Right forelimb (tissue), 1 donor: ENCODE results near the gene SLC51B.
A peak's percentile ranks its signal among the peaks of the same experiment; 100 is the strongest.
"Not testable (repeated sequence)": the region's sequence is repeated elsewhere in the genome, so short reads cannot be mapped to it uniquely, and the experiment has no call there.

ENCODE experiments used
- DNase-seq: peaks from one replicate; pipeline ENCODE4 v3.0.0-alpha.2; 2018

SLC51B gene

GRCh38 chr15:65044724-65045481 lies at the start of gene SLC51B:
SLC51B (plus strand) TSS chr15:65045387; CDS start chr15:65050005, 4,618 bp downstream.
- no peak for DNase-seq

GRCh38 chr15:64997066-64997465 lies 48.1 kb upstream of the SLC51B start:
- DNase-seq = no peak

- no peak for DNase-seq
Observed at GRCh38 chr15:64997745-64998375, 47.3 kb upstream of the SLC51B start.

- DNase-seq = no peak
Observed at GRCh38 chr15:65004993-65005392, 40.2 kb upstream of the SLC51B start.

- no peak for DNase-seq
Observed at GRCh38 chr15:65006876-65007275, 38.3 kb upstream of the SLC51B start.

GRCh38 chr15:65008983-65009382 lies 36.2 kb upstream of the SLC51B start:
- DNase-seq = no peak

- DNase-seq = not testable (repeated sequence)
Observed at GRCh38 chr15:65011198-65011597, 34.0 kb upstream of the SLC51B start.

GRCh38 chr15:65020419-65020818 lies 24.8 kb upstream of the SLC51B start:
- no peak for DNase-seq

- no peak for DNase-seq
Observed at GRCh38 chr15:65021488-65021887, 23.7 kb upstream of the SLC51B start.

GRCh38 chr15:65026756-65027155 lies 18.4 kb upstream of the SLC51B start:
- DNase-seq = no peak

GRCh38 chr15:65027593-65027992 lies 17.6 kb upstream of the SLC51B start:
- DNase-seq = no peak

- DNase-seq = no peak
Observed at GRCh38 chr15:65028338-65028737, 16.8 kb upstream of the SLC51B start.

- peak; percentile 93 for DNase-seq
Observed at GRCh38 chr15:65028921-65029735, 16.1 kb upstream of the SLC51B start, which contains the start of gene MTFMT. MTFMT (minus strand) TSS chr15:65029639; CDS start chr15:65029613, 26 bp downstream.

- no peak for DNase-seq
Observed at GRCh38 chr15:65029736-65030208, 15.4 kb upstream of the SLC51B start.

- peak; percentile 69 for DNase-seq
Observed at GRCh38 chr15:65032801-65033537, 12.2 kb upstream of the SLC51B start.

GRCh38 chr15:65033659-65034269 lies 11.4 kb upstream of the SLC51B start:
- DNase-seq = no peak

- DNase-seq = no peak
Observed at GRCh38 chr15:65034719-65035118, 10.5 kb upstream of the SLC51B start.

- DNase-seq = no peak
Observed at GRCh38 chr15:65037309-65037708, 7.9 kb upstream of the SLC51B start.

- no peak for DNase-seq
Observed at GRCh38 chr15:65038428-65038827, 6.8 kb upstream of the SLC51B start.

GRCh38 chr15:65038836-65039235 lies 6.4 kb upstream of the SLC51B start:
- no peak for DNase-seq

GRCh38 chr15:65040461-65040860 lies 4.7 kb upstream of the SLC51B start:
- DNase-seq = no peak

- no peak for DNase-seq
Observed at GRCh38 chr15:65041787-65042186, 3.4 kb upstream of the SLC51B start.
